Stimulated activated naive CD8-positive, alpha-beta T cell treated with anti-CD3 and anti-CD28 coated beads, Interleukin-15, Interleukin-2, amounts not matched to agents 100 ng/mL and 50 ng/mL, for 24 hours (primary cell): ENCODE measurements around the gene LGALS12.
"Not testable (repeated sequence)": the region's sequence is repeated elsewhere in the genome, so short reads cannot be mapped to it uniquely, and the experiment has no call there.

ENCODE experiments used
- H3K27ac Mint-ChIP-seq: one replicate; pipeline ENCODE4 v1.8.0; 2021; ENCODE audit warnings: mild to moderate bottlenecking, mixed read lengths
- H3K27me3 Mint-ChIP-seq: one replicate; pipeline ENCODE4 v1.8.0; 2021; ENCODE audit warnings: mixed read lengths
- H3K36me3 Mint-ChIP-seq: one replicate; pipeline ENCODE4 v1.8.0; 2021; ENCODE audit warnings: low read depth, mixed read lengths
- H3K4me1 Mint-ChIP-seq: one replicate; pipeline ENCODE4 v1.8.0; 2021; ENCODE audit warnings: low read depth, mixed read lengths
- H3K4me3 Mint-ChIP-seq: one replicate; pipeline ENCODE4 v1.8.0; 2021; ENCODE audit warnings: mild to moderate bottlenecking, mixed read lengths
- H3K9me3 Mint-ChIP-seq: one replicate; pipeline ENCODE4 v1.8.0; 2021; ENCODE audit warnings: mixed read lengths

Gene LGALS12

DNA sequence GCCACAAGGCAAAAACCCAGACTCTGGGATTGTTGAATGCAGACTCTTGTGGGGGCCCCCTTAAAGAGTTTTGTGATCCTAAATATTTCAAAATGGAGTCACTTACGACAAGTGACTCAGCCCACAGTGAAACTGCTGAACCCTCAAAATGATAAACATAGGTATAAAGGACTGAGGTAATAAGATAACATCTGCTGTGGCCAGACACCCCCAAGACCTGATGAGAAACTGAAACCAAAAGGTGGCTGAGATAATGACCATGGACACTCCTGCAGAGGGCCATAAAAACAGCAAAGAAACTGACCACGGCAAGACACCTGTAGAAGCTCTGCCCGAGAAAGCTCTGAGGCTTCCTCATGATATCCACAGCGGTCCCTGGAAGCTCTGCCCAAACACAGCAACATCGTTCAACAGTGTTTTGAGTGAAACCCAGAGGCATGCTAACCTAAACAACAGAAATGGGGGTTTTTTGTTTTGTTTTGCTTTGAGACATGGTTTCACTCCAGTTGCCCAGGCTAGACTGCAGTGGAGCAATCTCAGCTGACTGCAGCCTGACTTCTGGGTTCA lies 29.1 kb downstream of the LGALS12 start:
- Mint-ChIP-seq H3K4me3 (peak overlapping the region; percentile 64), H3K27ac (peak overlapping the region; percentile 81), H3K4me1 (peaks cover 87% of the 10 kb centered on the region), H3K27me3 (no peaks in the 10 kb centered on the region), H3K36me3 (no peaks in the 10 kb centered on the region), H3K9me3 (no peaks in the 10 kb centered on the region)

DNA sequence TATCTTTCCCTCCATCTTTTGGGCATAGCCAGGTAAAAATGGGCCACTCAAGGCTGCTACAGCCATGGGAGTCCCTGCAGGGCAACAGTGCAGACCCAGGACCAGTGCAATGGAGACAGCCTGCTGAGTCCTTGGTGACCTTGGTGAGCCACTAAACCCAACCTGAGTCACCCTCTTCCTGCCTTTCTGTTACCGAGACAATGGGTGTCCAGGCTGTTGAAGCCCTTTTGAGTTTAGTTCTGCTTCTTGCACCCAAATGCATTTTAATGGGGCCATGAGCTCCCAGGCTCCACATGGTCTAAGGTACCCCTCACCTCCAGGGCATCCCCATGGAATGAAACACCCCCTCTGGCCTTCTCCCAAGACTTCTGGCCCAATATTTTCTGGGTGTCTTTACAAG lies 29.9 kb downstream of the LGALS12 start:
- peak overlapping the region; percentile 81 for H3K27ac Mint-ChIP-seq

DNA sequence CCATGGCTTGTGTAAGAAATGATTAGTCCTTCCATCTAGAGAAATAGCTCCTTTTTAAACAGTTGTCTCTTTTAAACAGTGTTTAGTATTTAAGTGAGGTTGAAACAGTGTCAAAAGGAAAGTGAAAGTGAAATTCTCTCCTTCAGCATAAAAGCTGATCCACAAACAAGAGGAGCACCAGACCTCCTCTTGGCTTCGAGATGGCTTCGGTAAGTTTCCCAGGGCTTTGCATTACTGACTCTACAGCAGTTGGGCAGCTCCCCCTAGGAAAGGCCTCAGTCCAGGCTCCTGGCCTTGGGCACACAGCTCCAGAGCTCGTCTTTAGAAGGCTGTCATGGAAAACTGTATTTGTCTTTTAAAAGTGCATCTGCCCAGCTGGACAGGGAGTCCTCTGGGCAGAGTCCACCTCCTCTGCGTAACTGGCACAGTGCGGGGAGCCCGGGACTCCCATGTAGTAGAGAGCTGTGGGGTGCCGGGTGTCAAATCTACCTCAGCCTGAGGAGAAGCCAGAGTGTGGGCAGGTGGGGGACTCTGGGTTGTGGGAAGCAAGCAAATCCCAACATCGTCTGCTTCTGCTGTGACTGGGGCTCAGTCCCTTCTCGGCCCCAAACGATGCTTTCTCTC lies 30.9 kb downstream of the LGALS12 start, which contains the start of gene PLAAT4:
Gene PLAAT4 (plus strand): TSS at position 140 of the 624 bp plus-strand sequence. CDS start 61 bp downstream, at position 201.
- no peaks in the 10 kb centered on the region for H3K9me3 Mint-ChIP-seq
- peak within 1 kb of the TSS; percentile 85 for H3K4me3 Mint-ChIP-seq
- no peaks in the 10 kb centered on the region for H3K36me3 Mint-ChIP-seq
- H3K4me1 Mint-ChIP-seq, result peaks cover 84% of the 10 kb centered on the region
- H3K27me3 Mint-ChIP-seq, result no peaks in the 10 kb centered on the region
- H3K27ac Mint-ChIP-seq, result peak within 1 kb of the TSS; percentile 81

More for the DNA sequence above, 29.9 kb downstream of the LGALS12 start:
- H3K27me3 Mint-ChIP-seq, result no peaks in the 10 kb centered on the region
- H3K9me3 Mint-ChIP-seq, result no peaks in the 10 kb centered on the region
- no peaks in the 10 kb centered on the region for H3K36me3 Mint-ChIP-seq
- H3K4me1 Mint-ChIP-seq, result peaks cover 89% of the 10 kb centered on the region
- H3K4me3 Mint-ChIP-seq, result peak overlapping the region; percentile 85

DNA sequence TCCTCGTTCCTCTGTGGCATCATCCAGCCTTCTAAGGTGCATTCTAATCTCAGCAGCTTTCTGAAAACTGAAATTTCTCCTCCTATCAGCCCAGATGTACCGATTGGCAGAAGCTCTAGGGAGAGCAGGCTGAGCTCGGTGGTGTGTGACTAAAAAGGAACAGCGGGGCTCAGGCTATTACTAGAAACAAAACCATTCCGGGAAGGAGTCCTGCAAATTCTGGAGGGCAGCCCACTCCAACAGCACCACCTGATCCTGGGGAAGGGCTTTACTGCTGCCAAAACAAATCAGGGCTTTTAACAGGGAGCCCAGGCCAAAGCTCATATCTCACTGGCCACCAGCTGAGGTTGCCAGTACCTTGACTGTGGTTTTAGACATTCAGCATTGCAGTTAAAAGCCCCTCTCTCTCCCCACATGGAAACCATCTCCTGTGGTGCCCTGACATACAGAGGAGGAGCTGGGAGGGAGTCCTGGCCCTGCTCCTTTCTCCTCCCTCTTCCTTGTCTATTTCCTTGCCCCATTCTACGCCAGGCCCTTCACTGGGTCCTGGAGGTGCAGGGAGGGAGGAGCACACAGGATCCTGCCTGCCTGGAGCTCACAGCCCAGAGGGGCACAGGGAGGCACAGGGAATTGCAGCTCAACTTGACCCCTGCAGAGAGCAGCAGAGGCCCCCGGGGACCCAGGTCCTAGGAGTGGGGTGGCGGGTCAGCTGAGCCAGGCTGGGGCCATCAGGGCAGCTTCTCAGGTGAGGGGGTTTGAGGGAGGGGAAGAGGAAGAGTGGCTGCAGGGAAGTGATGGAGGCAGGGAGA lies 31.6 kb downstream of the LGALS12 start:
- H3K36me3 Mint-ChIP-seq, result no peaks in the 10 kb centered on the region
- peak overlapping the region; percentile 85 for H3K4me3 Mint-ChIP-seq
- H3K9me3 Mint-ChIP-seq, result no peaks in the 10 kb centered on the region
- H3K4me1 Mint-ChIP-seq, result peaks cover 84% of the 10 kb centered on the region
- peak overlapping the region; percentile 81 for H3K27ac Mint-ChIP-seq
- no peaks in the 10 kb centered on the region for H3K27me3 Mint-ChIP-seq

DNA sequence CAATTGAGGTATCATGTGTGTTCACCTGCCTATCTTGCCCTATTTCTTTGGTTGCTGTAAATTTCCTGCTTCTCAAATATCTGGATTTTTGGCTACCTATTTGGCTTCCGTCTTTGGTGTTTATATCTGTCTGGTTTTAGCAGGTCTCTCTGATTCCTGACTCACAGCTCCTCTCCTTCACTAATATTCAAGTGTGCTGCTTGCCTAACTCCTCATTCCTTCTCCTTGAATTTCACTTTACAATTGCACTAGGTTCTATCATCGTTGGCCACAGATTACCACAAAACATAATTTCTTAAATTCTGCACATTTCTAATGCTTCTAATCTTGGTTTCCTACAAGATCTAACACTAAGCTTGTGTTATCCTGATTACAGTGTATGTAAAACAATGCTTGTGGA lies 36.6 kb downstream of the LGALS12 start:
- Mint-ChIP-seq H3K36me3 (peaks cover 12% of the 10 kb centered on the region), H3K4me1 (peaks cover 48% of the 10 kb centered on the region), H3K27ac (peak overlapping the region; percentile 1)
- not testable (repeated sequence) for H3K27me3 Mint-ChIP-seq, H3K4me3 Mint-ChIP-seq, H3K9me3 Mint-ChIP-seq

DNA sequence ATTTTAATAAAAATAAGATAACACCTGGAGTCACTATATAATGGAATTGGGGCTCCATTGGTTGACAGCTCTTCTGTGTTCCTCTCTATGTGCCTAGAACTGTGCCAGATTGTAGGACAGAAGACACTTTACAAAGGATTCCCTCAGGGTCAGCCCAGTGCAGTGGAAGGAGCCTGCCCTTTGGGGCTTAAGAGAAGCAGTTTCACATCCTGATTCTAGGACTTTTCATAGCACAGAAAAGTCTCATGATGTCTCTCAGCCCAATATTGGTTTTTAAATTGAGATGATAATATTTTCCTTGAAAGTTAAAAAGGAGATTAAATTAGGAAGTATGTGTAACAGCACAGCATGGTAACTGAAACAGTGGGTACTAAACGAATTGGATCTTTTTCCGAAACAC lies 37.8 kb downstream of the LGALS12 start:
- no peak overlapping the region for H3K27ac Mint-ChIP-seq

DNA sequence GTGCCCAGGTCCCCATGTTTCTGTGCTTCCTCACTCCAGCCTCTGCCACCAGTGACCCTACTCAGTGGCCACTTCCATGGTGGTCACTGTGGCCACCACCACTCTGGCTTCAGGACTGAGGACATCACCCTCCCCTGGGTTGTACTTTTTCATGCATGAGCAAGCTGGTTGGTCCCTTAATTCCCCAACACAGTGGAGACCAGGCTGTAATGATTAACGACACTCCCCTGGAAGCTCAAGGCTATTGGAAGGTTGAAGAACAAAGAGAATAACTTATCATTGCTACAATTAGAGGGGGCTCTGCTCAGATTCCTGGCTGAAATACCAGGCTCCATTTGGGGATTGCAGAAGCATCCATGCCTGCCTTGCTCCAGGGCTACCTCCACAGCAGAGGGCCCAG lies 41.2 kb downstream of the LGALS12 start:
- Mint-ChIP-seq H3K27ac (no peak overlapping the region), H3K4me3 (no peak overlapping the region), H3K4me1 (peaks cover 37% of the 10 kb centered on the region), H3K36me3 (peaks cover 12% of the 10 kb centered on the region), H3K9me3 (no peaks in the 10 kb centered on the region), H3K27me3 (no peaks in the 10 kb centered on the region)

More for the DNA sequence above, 37.8 kb downstream of the LGALS12 start:
- Mint-ChIP-seq H3K4me3 (no peak overlapping the region), H3K4me1 (peaks cover 36% of the 10 kb centered on the region), H3K27me3 (no peaks in the 10 kb centered on the region), H3K36me3 (peaks cover 12% of the 10 kb centered on the region), H3K9me3 (no peaks in the 10 kb centered on the region)

DNA sequence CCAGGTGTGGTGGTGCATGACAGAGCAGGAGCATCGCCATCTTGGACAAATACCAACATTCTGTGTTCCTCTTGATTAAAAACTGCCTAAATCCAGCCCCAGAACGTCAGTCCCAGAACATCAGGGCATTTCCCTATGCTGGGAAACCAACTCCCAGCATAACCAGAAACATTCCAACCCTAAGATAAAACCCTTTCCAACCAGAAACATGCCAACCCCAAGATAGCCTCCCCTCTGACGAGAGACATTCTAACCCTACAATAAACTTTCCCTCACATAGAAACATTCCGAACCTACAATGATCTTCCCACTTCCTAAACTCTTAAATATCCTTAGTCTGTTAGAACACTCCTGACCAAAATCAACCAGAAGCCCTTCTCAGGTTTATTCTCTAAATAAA lies 42.3 kb downstream of the LGALS12 start:
- Mint-ChIP-seq H3K4me3 (no peak overlapping the region), H3K9me3 (no peaks in the 10 kb centered on the region), H3K36me3 (peaks cover 12% of the 10 kb centered on the region), H3K27ac (no peak overlapping the region), H3K27me3 (no peaks in the 10 kb centered on the region), H3K4me1 (peaks cover 38% of the 10 kb centered on the region)

DNA sequence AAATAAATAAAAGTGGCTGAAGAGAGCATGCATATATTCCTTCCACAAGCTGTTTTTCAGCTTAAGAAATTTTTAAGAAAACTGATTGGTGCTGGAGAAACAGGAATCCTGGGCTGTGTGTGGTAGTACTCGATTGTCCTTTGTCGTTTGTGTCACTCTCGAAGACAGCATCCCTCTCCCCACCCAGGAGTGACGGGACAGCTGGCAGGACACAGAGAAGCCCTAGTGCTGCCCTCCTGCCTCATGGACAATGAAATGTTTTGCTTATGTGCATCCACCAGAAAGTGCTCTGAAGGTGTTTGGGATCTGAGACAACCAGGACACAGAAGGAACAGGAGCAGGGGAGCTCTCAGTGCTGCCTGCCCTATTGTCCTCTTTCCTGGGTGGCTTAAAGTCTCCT lies 43.5 kb downstream of the LGALS12 start:
- H3K9me3 Mint-ChIP-seq, result no peaks in the 10 kb centered on the region
- no peak overlapping the region for H3K27ac Mint-ChIP-seq
- H3K4me3 Mint-ChIP-seq, result no peak overlapping the region
- peaks cover 12% of the 10 kb centered on the region for H3K36me3 Mint-ChIP-seq
- no peaks in the 10 kb centered on the region for H3K27me3 Mint-ChIP-seq
- H3K4me1 Mint-ChIP-seq, result peaks cover 41% of the 10 kb centered on the region

DNA sequence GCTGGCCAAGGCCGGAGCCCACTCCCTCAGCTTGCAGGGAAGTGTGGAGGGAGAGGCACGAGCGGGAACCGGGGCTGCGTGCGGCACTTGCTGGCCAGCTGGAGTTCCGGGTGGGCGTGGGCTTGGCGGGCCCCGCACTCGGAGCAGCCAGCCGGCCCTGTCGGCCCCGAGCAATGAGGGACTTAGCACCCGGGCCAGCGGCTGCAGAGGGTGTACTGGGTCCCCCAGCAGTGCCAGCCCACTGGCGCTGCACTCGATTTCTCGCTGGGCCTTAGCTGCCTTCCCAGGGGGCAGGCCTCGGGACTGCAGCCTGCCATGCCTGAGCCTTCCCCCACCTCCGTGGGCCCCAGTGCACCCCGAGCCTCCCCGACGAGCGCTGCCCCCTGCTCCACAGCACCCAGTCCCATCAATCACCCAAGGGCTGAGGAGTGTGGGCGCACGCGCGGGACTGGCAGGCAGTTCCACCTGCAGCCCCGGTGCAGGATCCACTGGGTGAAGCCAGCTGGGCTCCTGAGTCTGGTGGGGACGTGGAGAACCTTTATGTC lies 44.3 kb downstream of the LGALS12 start:
- not testable (repeated sequence) for H3K27me3 Mint-ChIP-seq, H3K9me3 Mint-ChIP-seq, H3K27ac Mint-ChIP-seq, H3K4me3 Mint-ChIP-seq
- peaks cover 12% of the 10 kb centered on the region for H3K36me3 Mint-ChIP-seq
- H3K4me1 Mint-ChIP-seq, result peaks cover 47% of the 10 kb centered on the region

DNA sequence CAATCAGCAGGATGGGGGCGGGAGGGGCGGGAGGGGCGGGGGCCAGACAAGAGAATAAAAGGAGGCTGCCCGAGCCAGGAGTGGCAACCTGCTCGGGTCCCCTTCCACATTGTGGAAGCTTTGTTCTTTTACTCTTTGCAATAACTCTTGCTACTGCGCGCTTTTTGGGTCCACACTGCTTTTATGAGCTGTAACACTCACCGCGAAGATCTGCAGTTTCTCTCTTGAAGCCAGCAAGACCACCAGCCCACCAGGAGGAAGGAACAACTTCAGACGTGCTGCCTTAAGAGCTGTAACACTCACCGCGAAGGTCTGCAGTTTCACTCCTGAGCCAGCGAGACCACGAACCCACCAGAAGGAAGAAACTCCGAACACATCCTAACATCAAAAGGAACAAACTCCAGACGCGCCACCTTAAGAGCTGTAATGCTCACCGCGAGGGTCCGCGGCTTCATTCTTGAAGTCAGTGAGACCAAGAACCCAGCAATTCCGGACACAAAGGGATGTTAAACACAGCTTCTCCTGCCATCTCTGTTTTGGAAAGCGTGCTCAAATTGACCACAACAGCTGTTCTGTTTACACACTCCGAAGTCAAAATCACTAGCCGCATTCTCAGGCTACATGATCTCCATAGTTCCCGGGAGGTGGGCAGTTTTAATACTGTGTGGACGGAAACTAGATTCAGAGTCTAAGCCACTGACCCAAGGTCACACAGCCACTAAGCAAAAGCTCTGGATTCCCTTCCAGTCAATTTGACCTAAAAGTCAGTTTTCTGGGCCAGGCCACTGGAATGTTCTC lies 45.4 kb downstream of the LGALS12 start:
- Mint-ChIP-seq H3K36me3 (peaks cover 8% of the 10 kb centered on the region), H3K27ac (peak overlapping the region; percentile 94), H3K4me1 (peaks cover 47% of the 10 kb centered on the region), H3K9me3 (no peaks in the 10 kb centered on the region), H3K4me3 (peak overlapping the region; percentile 82), H3K27me3 (no peaks in the 10 kb centered on the region)

DNA sequence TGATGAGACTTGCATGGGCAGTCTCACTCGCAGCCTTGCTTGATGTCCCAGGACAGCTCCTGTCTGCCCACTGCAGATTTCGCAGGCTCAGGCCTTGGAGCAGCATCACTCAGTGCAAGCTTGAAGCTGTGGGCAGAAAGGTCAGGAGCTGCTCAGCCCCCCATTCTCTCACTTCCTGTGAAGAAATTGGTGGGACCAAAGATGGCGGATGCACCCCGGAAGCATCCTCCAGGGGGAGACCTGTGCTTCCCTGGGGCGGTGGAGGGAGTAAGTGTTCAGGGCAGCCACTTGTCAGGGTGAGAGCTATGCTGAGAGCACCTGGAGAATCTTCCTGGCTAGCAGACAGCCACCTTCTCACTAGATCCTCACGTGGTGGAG lies 46.0 kb downstream of the LGALS12 start:
- Mint-ChIP-seq H3K9me3 (no peaks in the 10 kb centered on the region), H3K36me3 (peaks cover 2% of the 10 kb centered on the region), H3K27ac (peak overlapping the region; percentile 94), H3K4me1 (peaks cover 47% of the 10 kb centered on the region), H3K4me3 (peak overlapping the region; percentile 82), H3K27me3 (no peaks in the 10 kb centered on the region)

DNA sequence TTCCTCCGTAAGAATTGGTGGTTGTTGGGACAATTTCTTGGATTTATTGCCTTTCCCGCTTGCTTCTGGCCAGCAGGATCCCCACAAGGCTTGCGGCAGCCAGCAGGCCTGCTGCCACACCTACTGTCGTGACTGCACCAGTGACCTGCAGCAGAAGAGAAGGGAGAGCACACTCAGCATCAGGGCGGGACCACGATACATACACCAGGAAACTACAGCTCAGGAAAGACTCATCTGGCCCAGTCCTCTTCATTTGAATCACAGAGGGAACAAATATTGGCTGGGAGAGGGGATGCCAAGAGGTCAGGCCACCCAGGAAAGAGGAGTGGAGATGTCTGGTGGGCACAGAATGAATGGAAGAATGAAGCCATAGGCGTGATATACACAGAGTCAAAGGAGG lies 47.0 kb downstream of the LGALS12 start:
- Mint-ChIP-seq H3K27ac (peak overlapping the region; percentile 94), H3K36me3 (no peaks in the 10 kb centered on the region), H3K4me3 (peak overlapping the region; percentile 69), H3K9me3 (no peaks in the 10 kb centered on the region), H3K4me1 (peaks cover 47% of the 10 kb centered on the region), H3K27me3 (no peaks in the 10 kb centered on the region)

DNA sequence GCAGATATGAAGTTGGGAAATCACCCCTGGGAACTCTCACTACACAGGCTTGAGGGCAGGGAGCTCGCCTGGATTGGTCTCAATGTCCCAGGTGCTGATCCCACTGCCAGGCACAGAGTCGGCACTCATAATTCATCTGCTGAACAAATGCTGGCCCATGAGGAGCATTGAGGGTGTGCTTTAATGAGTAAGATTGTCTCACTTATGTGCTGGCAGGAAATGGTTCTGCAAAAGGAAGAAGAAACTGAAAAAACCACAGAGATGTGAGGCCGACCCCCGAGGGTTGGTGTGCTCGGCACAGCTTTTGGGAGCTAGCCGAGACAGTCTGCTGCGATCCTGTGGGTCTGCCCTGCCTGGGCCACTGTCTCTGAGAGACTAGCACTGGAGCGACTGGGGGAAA lies 47.9 kb downstream of the LGALS12 start:
- peak overlapping the region; percentile 69 for H3K4me3 Mint-ChIP-seq

More for the DNA sequence above, 47.9 kb downstream of the LGALS12 start:
- no peaks in the 10 kb centered on the region for H3K36me3 Mint-ChIP-seq
- no peaks in the 10 kb centered on the region for H3K9me3 Mint-ChIP-seq
- H3K27ac Mint-ChIP-seq, result peak overlapping the region; percentile 94
- peaks cover 47% of the 10 kb centered on the region for H3K4me1 Mint-ChIP-seq
- no peaks in the 10 kb centered on the region for H3K27me3 Mint-ChIP-seq
